Endometrial microvascular endothelial cells (primary cell): ENCODE results near the gene CBLL1. TPM values are rescaled to one million over a fixed set of nuclear protein-coding genes. Genes with fewer than 3 reads are reported as not detected.

Source experiments
- in situ Hi-C: cut with HindIII; loops from 2 replicates; pipeline ENCODE4 v1.10.0; 2017; ENCODE audit warnings: low sequenced_read_pairs, low pct_unique_long_range_greater_than_20kb; ENCODE audit errors: inconsistent ontology term
- total RNA-seq: library from RNA; depleted of rRNA; stranded (reverse); fragments of >200 nt; gene quantifications from one replicate; pipeline ENCODE4 v1.2.3, GENCODE V29; 2015; ENCODE audit errors: inconsistent ontology term

The CBLL1 gene
- total RNA-seq, 1 donor from 2014 or later, result 20.3 TPM

DNA sequence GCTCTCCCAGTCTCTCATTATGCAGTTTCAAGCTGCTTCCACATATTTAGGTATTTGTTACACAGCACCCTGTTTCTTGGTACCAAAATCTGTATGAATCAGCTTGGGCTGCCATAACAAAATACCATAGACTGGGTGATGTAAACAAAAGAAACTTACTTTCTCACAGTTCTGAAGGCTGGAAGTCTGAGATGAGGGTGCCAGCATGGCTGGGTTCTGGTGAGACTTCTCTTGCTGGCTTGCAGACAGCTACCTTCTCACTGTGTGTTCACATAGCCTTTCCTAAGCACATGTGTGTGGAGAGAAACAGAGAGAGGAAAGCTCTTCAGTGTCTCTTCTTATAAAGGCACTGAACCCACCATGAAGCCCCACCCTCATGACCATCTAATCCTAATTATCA lies 15.7 kb upstream of the CBLL1 start:
- in situ Hi-C loops, result loop anchor here (25.0 kb wide), 1 partner anchor 141 kb away; the partner anchor contains the start of gene BCAP29

DNA sequence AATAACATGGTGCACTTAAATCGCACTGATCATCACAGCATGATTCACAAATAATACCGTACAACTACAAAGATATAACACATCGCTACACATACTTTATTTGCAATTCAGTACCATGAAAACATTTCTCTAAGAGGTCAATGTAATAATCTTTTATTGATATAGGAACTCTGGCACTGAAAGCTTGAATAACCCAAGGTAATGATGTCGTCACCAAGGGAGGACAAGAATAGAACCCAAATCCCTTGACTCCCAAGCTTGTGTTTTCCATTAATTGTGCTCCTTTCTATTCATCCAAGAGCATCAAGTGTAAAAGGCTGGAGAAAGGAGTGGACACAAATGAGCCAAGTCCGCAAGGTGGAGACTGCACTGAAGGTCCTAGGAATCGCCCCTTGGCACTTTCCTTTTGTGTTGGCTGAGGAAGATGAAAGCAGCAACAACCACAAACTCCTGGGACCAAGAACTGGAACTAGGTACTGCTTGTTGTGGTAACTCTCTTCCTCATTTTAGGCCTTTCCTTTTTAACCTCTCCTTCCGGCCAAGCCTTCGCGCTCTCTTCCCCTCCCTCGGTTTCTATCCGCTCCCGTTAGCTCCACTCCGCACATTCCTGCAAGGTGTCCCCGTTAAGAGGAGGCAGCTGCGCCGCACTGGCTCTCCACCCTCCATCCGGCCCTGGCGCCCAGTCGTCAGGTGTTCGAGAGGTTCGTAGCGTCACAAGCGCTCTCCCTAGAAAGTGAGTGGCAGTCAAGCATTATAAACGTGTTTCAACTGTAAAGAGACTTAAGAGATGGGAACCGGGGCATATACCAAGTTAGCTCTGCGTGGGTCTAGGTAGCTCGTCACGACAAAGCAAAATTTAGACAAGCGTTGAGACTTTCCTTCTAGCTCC lies 1.0 kb upstream of the CBLL1 start:
- in situ Hi-C loops, result loop anchor here (25.0 kb wide), 1 partner anchor 156 kb away; the partner anchor contains the start of gene BCAP29

DNA sequence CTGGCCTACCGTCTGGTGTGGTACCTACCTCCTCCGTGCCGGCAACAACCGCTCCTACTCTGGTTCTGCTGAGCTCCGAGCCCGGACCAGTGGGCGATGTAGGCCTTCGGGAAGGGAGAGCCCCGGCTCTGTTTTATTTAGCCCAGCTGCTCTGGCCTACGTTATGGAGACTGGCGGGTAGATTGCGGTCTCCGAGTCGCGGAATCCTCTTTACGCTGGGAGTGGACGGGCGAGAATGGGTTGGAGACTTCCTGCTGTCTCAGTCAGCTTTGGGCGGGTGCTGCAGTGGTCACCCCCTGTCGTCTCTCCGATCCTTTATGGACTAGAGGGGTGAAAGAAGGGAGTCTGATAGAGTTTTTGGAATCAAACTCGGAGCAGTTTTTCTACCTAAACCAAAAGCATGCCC lies 406 bp downstream of the CBLL1 start:
- in situ Hi-C loops, result loop anchor here (25.0 kb wide), 1 partner anchor 157 kb away; the partner anchor contains the start of gene BCAP29

DNA sequence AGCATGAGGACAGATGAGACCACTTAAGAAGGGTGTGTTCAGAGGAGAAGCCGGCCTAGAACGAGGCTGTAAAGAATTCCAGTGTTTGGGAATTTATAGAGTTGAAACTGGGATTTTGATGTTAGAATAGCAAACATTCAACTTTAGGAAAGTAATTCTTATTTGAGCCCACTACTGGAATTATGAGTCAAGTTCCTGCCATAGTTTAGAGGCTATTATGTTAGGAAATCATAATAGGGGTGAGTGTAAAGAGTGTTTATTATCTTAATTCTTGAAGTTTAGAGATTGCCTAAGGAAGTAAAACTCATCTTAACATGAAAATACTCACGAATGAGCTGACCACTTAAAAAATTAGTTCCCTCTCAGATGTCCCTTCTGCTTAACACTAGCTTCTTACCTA lies 2.1 kb downstream of the CBLL1 start:
- in situ Hi-C loops, result loop anchor here (25.0 kb wide), 1 partner anchor 159 kb away; the partner anchor contains the start of gene BCAP29

DNA sequence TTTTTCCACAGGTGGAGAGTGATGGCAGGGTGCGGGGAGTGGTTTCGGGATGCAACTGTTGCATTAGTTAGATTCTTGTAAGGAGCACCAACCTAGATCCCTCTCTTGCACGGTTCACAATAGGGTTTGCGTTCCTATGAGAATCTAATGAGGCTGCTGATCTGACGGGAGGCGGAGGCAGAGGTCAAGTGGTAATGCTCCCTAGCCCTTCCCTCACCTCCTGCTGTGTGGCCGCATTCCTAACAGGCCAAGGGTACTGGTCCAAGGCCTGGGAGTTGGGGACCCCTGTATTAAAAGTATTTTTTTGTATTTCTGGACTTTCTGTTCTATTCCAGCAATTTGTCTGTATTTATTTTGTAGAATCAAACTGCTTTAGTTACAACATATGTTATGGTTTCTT lies 7.2 kb downstream of the CBLL1 start:
- in situ Hi-C loops, result no loop called here

DNA sequence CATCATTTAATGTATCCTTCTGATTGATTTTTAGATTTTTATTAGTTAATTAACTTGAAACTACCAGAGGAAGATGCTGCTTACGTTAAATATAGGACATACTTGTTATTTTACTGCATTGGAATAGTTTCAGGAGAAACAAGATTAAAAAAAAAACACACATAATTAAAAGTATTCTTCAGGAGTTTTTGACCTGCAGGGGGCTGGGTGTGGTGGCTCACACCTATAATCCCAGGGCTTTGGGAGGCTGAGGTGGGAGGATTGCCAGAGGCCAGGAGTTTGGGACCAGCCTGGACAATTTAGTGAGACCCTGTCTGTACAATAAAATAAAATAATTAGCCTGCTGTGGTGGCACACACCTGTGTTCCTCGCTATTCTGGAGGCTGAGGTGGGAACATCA lies 10.7 kb downstream of the CBLL1 start:
- in situ Hi-C loops, result no loop called here

DNA sequence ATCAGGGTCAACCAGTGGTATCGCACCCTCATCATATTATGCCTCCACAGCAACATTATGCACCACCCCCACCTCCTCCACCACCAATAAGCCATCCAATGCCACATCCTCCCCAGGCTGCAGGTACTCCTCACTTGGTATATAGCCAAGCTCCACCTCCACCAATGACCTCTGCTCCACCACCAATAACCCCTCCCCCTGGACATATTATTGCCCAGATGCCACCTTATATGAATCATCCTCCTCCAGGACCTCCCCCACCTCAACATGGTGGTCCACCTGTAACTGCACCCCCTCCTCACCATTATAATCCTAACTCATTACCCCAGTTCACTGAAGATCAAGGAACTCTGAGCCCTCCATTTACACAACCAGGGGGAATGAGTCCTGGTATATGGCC lies 14.7 kb downstream of the CBLL1 start:
- in situ Hi-C loops, result no loop called here

DNA sequence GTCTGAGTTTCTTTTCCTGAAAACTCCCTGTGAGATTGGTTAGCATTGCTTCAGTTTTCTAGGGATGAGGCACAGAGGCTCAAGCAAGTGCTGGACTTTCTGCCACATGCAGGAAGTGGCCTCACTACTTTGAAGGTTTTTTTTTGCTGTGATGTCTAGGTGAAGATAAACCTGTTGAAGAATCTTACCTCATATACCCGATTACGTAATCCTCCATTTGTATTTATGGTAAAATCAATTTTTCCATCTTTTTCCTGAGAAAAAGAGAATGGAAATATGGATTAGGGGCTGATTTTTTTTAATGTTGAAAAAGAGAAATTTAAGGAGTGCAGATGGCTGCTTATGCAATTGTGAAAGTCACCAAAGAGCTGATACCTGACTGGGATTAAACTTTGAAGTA lies 23.4 kb downstream of the CBLL1 start:
- in situ Hi-C loops, result no loop called here

DNA sequence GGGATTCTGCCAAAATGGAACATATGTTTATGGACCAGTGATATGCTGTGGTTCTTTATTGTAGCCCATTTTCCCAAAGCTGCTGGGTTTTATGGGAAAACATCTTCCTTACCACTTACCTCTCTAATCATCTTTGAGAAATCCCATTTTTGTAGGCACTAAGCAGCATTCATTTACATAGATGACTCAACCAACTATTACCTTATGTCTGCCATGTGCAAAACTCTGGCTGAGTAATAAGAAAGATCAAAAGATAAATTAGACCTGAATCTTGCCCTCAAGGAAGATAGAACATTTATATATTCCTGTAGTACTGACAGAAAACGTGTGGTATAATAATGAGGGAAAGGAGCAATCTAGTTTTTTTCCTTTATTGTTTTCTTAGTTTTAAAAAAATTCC lies 24.3 kb downstream of the CBLL1 start:
- in situ Hi-C loops, result no loop called here

DNA sequence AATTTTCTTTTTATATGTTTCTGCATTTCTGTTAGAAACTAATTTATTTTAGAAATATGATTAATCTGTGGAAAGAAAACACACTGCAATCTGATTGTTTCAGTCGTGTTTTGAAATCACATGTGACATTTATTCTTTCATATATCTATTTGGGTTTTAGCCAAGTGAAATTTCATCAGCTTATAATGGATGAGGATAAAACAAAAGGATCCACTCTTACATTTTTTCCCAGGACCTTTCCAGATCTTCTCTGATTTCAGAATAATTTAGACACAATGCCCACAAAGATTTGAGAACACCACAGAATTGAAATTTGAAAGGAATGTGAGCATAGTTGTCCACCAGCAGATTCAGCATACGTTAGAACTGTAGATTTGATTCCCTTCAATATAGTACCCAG lies 29.1 kb downstream of the CBLL1 start:
- in situ Hi-C loops, result no loop called here

DNA sequence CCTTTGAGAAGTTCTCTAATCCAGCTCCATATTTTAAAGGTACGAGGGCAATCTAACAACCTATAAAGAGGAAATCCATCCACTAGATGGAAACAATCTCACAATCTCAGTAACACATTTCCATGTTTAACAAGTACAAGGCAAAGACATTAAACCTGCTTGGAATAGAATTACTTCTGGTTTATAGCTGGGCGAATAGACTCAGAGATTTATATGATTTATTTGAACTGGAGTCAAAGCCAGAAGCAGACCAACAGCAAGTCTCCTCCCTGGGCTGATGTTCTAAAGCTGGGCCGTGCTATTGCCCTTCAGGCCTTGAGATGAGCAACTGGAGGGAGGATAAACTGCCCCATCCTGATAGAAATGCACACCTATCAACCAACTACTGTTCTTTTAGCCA lies 33.8 kb downstream of the CBLL1 start:
- in situ Hi-C loops, result no loop called here

DNA sequence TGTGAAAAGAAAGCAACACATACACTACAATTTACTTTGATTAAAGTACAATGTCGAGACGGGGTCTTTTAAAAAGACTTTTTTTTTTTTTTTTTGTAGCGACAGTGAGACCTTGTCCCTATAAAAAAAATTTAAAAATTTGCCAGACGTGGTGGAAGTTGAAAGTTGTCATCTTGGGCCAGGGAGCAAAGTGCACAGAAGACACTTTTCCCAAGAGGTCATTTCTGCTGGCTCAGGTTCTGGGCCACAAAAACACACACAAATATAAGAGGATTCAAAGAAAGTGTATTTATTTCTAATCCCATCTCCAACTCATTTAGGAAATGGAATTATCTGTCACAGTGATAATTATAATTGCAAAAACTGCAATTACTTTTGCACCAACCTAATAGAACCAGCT lies 34.3 kb downstream of the CBLL1 start:
- in situ Hi-C loops, result no loop called here

DNA sequence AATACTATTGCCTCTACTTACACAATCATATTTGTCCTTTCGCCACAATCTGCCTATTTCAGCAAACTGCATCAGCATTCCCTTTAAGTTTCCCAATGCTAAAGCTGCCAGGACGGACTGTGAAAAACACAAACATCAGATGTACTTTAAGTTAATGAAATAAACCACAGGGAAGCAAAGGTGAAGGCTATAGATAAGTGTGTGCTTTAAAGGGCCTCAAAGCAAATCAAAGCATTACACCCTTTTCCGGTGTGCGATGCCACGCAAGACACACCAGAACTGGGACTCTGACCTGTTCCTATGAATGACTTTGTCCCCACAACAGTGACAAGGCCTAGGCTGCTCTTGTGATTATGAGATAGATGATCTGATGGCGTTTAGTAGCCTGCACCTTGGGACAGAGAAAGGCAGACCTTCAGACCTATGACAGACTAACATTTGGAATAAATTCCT lies 35.7 kb downstream of the CBLL1 start:
- in situ Hi-C loops, result no loop called here

DNA sequence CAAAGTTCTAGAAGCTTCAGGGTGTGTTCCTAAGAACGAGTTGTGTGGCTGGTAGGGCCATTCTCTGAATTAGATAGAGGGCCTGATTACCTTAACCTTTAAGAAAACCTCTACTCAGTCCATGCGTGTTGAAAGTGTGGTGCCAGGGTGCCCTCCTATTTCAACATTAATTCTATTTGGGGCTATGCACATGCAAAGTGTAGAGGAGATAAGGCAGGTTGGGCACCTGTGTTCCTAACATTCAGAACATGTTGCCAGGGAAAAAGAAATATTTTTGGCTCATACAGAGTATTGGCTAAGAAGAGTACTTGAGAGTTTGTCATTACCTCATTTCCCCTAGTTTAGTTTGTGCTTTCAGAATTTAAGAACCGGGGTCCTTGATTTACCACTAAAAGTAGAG lies 38.4 kb downstream of the CBLL1 start:
- in situ Hi-C loops, result no loop called here

DNA sequence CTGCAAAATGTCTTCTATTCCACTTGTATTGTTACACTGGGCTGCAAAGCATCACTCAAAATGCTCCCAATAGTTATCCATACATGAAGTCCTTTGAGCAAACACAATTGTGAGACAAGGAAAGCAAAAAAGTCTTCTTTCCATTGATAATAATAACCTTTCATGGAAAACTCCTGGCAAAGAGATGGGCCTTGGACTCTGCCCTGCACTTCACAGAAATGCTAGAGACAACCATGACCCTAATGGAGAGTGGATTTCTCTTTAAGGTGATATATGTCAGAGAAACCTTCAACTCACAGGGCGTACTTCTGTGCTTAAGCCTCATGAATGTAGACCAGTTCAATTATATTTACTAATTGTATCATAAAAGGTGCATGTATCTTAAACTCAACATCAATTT lies 39.7 kb downstream of the CBLL1 start:
- in situ Hi-C loops, result no loop called here

DNA sequence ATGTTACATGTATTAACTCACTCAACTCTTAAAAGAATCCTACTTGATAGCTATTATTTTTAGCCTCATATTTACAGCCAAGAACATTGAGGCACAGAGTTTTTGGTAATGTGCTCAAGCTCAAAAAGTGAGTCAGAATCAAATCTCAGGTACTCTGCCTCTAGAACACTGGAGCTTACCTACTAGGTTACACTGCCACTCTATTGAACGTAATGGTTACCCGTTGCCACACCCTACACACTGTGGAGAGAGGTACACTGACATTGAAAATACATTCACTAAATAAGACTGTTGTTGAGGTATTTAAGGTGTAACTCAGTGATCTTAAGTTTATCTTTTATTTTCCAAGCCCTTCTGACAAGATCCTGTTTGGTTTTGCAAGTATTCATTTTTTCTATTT lies 41.2 kb downstream of the CBLL1 start:
- in situ Hi-C loops, result no loop called here

DNA sequence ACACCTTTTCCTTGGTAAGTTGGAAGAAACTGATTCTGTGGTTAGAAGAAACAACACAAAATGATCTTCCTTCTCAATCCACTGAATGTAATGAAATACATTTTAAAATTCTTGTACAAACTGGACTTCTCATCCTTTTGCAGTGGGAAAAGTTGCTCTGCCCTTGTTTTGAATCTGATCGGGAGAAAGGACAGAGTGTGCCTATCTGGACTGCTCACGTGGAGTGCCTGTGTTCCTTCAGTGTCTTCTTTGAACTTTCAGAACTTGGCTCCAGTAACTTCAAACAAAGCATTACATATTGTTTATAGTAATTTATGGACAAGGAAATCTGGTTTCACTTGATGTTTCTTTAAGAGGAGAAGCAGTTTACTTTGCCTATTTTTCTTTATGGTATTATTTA lies 42.0 kb downstream of the CBLL1 start:
- in situ Hi-C loops, result no loop called here

DNA sequence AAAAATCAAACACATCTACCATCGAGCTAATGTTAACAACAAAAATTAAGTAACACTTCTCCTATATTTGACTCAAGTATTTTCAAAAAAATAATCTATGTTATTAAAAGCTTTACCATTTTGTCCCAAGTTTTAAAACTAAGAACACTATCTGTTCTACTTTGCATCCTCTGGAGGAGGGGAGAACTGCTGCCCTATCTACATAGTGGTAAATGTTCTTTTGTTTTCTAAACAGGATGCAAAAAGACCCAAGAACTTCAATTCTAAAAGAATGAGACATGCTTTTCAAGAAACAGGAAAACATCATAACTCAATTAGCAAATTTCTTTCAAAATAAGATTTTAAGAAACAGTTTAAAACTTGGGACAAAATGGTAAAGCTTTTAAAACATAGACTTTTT lies 44.3 kb downstream of the CBLL1 start:
- in situ Hi-C loops, result no loop called here

DNA sequence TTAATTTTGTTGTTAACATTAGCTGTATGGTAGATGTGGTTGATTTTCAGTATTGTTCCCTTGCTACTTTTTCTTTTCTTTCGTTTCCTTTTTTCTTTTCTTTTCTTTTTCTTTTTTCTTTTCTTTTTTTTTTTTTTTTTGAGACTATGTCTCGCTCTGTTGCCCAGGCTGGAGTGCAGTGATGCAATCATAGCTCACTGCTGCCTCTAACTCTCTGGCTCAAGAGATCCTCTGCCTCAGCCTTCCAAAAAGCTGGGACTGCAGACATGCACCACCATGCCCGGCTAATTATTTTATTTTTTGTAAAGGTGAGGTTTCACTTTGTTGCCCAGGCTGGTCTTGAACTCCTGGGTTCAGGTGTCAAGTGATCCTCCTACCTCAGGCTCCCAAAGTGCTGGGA lies 44.7 kb downstream of the CBLL1 start:
- in situ Hi-C loops, result no loop called here

DNA sequence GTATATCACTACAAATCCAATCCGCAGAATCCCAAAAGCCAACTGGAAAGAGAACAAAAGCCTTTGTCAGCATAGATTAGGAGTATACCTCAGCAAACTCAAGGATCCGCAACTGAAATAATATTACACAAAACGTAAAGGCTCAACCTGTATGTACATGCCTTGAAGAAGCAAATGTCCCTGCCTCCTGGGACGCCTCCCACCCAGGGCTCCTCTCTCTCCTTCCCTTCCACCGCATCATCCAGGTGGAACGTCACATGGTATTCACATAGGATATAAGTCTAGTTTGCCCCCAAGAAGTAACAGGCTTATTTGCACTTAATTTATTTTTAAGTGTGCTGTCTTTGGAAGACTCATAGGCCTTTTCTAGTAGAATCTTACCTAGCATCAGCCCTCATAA lies 45.7 kb downstream of the CBLL1 start:
- in situ Hi-C loops, result no loop called here

DNA sequence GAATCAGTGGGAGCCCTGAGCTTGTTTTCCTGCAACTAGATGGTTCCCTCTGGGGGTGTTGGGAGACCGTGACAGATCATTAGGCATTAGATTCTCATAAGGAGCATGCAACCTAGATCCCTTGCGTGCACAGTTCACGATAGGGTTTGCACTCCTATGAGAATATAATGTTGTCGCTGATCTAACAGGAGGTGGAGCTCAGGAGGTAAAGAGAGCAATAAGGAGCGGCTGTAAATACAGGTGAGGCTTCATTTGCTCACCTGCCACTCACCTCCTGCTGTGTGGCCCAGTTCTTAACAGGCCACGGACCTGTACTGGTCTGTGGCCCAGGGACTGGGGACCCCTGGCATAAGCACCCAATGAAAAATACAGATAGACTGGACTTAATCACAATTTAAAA lies 48.4 kb downstream of the CBLL1 start:
- in situ Hi-C loops, result no loop called here
